Retinal pigment epithelial cell (primary cell): Measurements from ENCODE around the gene RAD50.
"Not testable (repeated sequence)": the region's sequence is repeated elsewhere in the genome, so short reads cannot be mapped to it uniquely, and the experiment has no call there.

Experiments
- DNase-seq: peaks from one replicate; pipeline ENCODE4 v3.0.0-alpha.2; 2010; ENCODE audit warnings: low read depth
- H3K4me3 ChIP-seq: 2 replicates; pipeline ENCODE4 v1.5.1; 2011; ENCODE audit warnings: mild to moderate bottlenecking, low read length, control low read depth, moderate library complexity
- TF ChIP-seq, protein P1 (sequence below): conservative IDR thresholded peaks from 2 replicates; pipeline ENCODE4 v1.5.1; 2011; ENCODE audit warnings: low read depth, low read length, control low read depth, inconsistent platforms

Gene RAD50

DNA sequence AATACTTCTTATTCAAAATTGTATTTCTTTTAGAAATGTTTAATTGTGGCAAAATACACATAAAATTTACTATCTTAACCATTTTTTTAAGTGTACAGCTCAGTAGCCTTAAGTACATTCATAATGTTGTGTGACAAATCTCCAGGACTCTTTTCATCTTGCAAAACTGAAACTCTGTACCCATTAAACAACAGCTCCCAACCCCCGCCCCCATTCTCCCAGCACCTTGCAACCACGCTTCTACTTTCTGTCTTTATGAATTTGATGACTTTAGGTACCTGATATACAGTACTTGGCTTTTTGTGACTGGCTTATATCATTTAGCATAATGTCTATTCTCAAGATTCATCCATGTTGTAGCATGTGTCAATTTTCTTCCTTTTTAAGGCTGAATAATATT lies 10.7 kb upstream of the RAD50 start:
- TF ChIP-seq, protein P1, sequence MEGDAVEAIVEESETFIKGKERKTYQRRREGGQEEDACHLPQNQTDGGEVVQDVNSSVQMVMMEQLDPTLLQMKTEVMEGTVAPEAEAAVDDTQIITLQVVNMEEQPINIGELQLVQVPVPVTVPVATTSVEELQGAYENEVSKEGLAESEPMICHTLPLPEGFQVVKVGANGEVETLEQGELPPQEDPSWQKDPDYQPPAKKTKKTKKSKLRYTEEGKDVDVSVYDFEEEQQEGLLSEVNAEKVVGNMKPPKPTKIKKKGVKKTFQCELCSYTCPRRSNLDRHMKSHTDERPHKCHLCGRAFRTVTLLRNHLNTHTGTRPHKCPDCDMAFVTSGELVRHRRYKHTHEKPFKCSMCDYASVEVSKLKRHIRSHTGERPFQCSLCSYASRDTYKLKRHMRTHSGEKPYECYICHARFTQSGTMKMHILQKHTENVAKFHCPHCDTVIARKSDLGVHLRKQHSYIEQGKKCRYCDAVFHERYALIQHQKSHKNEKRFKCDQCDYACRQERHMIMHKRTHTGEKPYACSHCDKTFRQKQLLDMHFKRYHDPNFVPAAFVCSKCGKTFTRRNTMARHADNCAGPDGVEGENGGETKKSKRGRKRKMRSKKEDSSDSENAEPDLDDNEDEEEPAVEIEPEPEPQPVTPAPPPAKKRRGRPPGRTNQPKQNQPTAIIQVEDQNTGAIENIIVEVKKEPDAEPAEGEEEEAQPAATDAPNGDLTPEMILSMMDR, result no peak
- no peak overlapping the region for H3K4me3 ChIP-seq
- no peak for DNase-seq

DNA sequence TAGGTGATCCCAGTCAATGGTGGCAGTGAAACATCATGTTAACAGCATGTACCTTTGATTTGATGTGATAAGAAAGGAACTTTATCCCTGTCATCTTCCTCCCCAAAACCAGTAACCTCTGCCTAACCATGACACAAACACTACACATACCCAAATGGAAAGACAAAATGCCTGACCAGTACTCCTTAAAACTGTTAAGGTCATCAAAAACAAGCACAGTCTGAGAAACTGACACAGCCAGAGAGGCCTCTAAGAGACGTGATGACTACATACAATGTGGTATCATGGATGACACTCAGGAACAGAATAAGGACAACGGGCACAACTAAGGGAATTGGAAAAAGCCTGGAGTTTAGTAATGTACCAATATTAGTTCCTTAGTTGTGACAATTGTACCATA lies 9.5 kb upstream of the RAD50 start:
- TF ChIP-seq, protein P1, result no peak
- no peak for DNase-seq
- no peak overlapping the region for H3K4me3 ChIP-seq

DNA sequence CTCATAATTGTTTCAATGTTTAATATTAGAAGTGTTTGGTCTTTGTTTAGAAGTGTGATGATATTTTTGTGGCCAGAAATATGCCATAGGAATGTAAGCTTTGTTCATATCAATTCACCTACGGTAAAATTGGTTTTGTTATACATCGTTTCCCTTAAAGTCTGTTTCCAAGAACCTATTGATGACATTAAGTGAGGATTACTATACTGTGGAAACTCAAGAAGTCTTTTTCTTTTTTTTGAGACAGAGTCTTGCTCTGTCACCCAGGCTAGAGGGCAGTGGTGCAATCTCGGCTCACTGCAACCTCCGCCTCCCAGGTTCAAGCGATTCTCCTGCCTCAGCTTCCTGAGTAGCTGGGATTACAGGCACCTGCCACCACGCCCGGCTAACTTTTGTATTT lies 7.9 kb upstream of the RAD50 start:
- not testable (repeated sequence) for DNase-seq, H3K4me3 ChIP-seq

DNA sequence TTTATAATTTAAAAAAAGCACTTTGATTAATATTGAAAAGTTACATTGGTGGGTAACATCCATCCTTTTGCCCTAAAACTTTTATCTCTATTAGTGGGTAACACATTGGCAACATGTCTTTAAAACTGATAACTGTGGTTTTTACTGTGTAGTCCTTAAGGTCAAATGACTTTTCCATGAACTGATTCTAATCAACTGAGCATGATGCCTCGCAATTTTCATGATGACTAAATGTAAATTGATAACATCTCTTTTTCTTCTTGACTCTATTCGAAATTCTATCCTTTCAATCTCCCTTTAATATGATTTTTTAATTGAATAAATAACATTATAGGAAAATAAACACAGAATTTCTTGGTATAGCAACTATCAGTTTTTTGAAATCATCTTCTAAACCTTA lies 7.2 kb upstream of the RAD50 start:
- TF ChIP-seq, protein P1, result no peak
- no peak for DNase-seq
- H3K4me3 ChIP-seq, result no peak overlapping the region

DNA sequence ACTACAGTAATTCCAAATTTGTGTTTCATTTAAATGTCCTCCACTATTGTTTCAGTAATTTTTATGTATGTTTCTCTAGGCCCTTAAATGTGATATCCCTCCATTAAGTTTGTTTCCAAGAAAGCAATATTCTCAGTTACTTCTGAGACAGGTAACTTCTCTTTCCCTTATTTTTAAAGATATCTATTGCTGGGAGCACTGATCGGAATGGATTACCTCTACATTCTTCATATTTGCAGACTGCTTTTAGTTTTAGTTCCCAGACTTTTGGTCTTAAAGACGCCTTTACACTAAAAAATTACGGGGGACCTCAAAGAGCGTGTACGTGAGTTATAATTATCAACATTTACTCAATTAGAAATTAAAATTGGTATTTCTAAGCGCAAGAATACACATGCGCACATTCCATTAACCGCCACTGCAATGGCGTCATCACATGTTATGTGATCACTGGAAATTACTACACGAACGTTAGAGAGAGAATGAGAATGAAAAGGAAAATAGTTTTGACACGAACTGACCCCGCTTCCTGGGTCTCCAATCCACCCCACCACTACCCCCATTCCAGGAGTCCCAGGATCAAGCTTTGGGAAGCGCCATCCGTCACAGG lies 519 bp upstream of the RAD50 start:
- TF ChIP-seq, protein P1, result no peak
- DNase-seq, result no peak
- H3K4me3 ChIP-seq, result peak overlapping the region; percentile 65

DNA sequence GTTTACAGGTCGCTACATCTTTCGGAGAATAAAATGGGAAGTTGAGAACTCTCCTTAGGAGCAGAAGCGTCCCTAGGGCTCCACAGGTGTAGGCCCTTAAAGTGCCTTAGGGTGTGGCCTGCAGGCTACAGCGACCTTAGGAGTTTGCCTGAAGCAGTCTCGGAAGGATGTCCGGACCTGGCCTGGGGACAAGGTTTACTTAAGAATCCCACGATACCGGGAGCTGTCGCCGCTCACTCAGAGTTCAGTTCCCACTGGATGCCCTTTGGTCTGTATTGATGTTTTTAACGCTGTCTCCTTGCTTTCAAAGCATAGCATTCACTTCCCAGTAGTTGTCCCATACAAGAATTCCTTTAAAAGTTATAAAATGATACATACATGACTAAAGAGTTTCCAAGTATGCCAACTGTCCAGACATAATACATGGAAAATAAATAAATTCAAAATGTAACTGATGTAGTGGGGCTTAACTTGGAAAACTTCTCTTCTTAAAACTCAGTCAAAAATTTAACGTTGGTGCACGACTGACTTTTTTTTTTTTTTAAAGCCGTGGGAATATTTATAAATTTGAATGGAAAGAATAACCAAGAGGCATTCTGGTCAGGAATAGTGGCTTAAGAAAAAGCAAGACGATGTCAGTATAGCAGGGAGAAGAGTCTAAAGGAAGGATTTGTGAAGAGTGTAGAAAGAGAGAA lies 848 bp downstream of the RAD50 start:
- peak; percentile 5 for DNase-seq

DNA sequence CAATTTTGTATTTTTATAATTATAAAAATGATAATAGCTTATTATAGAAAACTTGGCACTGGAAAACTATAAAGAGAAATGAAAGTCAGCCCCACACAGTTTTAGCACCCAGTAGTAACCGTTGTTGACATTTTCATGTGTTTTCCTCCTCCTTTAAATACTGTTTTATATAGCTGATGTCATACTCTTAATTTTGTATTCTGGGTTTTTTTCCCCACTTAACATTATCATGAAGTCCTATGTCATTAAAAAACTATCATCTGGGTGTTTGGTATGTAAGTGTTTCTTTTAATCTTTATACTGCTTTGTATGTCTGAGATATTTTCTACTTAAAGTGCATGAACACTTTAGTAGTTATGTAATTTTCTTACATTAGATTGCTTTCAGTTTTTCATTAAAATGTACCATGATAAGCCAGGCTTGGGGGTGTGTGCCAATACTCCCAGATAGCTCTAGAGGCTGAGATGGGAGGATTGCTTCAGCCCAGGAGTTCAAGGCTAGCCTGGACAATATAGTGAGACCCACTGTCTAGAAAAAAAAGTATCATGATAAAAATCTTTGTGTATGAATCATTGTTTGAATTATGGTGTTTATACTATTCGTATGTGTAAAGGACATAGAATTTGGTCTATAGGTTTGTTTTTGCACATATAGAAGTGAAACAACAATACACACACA lies 2.7 kb downstream of the RAD50 start:
- H3K4me3 ChIP-seq, result no peak overlapping the region
- DNase-seq, result no peak
- TF ChIP-seq, protein P1, result no peak

More for the DNA sequence above, 848 bp downstream of the RAD50 start:
- TF ChIP-seq, protein P1, result no peak
- peak overlapping the region; percentile 65 for H3K4me3 ChIP-seq
